ENCODE measurements around the gene SLN. TPM values are rescaled to one million over a fixed set of nuclear protein-coding genes. Genes with fewer than 3 reads are reported as not detected.

Gene SLN
- total and polyA plus RNA-seq, 9 of the 15 experiments (the other 6 are each of a cell fraction or from before 2014, with no cell fraction given) = not detected

- TF ChIP-seq ZNF589 (CRISPR knock-in tag; IDR thresholded peaks at IDR 0.05; ENCODE audit: low read depth) (no peak), DIDO1 (tag; IDR thresholded peaks at IDR 0.05; ENCODE audit: low read depth) (no peak), LARP7 (IDR thresholded peaks at IDR 0.05) (no peak), FOXJ2 (tag; IDR thresholded peaks at IDR 0.05) (no peak), ADNP (tag; IDR thresholded peaks at IDR 0.05) (no peak), ZNF436 (CRISPR knock-in tag; IDR thresholded peaks at IDR 0.05) (no peak), CBX2 (IDR thresholded peaks at IDR 0.05; ENCODE audit: insufficient read depth, low read length, poor library complexity, severe bottlenecking) (no peak), BRF1 (IDR thresholded peaks at IDR 0.05; ENCODE audit: borderline replicate concordance, extremely low read depth, insufficient read length) (no peak)
Measured at GRCh38 chr11:107722662-107723061, 10.8 kb upstream of the SLN start (continued).

DNA sequence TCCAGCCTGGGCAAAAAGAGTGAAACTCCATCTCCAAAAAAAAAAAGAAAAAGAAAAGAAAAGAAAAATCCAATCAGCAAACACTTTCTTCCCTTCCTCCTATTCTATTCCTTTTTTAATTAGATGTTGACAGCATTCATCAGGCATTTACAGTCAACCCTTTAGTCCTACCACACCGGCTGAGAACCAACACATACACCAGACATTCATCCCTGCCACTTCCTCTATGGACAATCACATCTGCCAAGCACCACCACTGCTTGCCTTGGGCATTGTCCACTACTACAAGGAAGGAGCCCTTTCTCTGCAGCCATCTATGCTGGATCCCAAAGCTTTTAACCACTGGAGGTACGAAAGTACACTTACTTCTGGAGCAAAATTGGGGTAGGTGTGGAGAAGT, 9.4 kb upstream of the SLN start:
- ChIA-PET CTCF (ENCODE audit: low intra/inter-chr PET ratio) (no interaction called here), POLR2A (interaction anchor here (0.8 kb wide), 1 partner anchor 11 kb away, joined by 3 read pairs; no protein-coding TSS in a partner anchor)
- no peaks in the 10 kb centered on the region for H3K9me1 ChIP-seq (ENCODE audit: control insufficient read depth, insufficient read depth, low read length)
- ATAC-seq (no peak), FAIRE-seq (no peak), DNase-seq (ENCODE audit: extremely low read depth in 1 of 4, low spot score in 3 of 4) (no peak)
- H3K36me3 ChIP-seq (ENCODE audit: control insufficient read depth, insufficient read depth, low read length) = no peaks in the 10 kb centered on the region
- no peaks in the 10 kb centered on the region for H4K20me1 ChIP-seq (replicated peaks; ENCODE audit: control insufficient read depth, insufficient read depth, low read length)
- 0% methylated on average over 2 of the region's 2 CpGs for WGBS (ENCODE audit: insufficient coverage, low coverage, missing lambda C conversion rate)
- no peak overlapping the region for H3K9ac ChIP-seq (ENCODE audit: insufficient read depth in 1 of 2, low read depth in 2 of 2, low read length in 2 of 2)
- intact Hi-C loops (cut with micrococcal nuclease) (no loop called here), in situ Hi-C loops (cut with MboI) (no loop called here)
- H3K4me3 ChIP-seq = no peak overlapping the region
- no peak overlapping the region for H3K27ac ChIP-seq (ENCODE audit: extremely low read depth, low read depth, low read length)
- H3K4me1 ChIP-seq (replicated peaks in 1 of 2; ENCODE audit: control insufficient read depth in 2 of 2, insufficient read depth in 2 of 2, low read length in 2 of 2) = no peaks in the 10 kb centered on the region
- no peaks in the 10 kb centered on the region for H3K79me2 ChIP-seq (ENCODE audit: control insufficient read depth, insufficient read depth, low read length)
- H3K27me3 ChIP-seq (ENCODE audit: control insufficient read depth in 2 of 2, insufficient read depth in 2 of 2, low read length in 2 of 2) = 0 out of 5 replicates have a peak, but pooled peaks cover 0 to 5% of the 10 kb centered on the region in 2 experiments
- no peaks in the 10 kb centered on the region; the same call in 1 of the 2 replicates for H3K9me3 ChIP-seq (replicated peaks; ENCODE audit: control insufficient read depth, insufficient read depth, low read depth, low read length)
- no peak overlapping the region for H2AFZ ChIP-seq (ENCODE audit: low read depth, low read length)
- no peak overlapping the region for H3K4me2 ChIP-seq (ENCODE audit: insufficient read depth, low read length)
- no TSS peak for BruUV-seq (replicated peaks)
- TF ChIP-seq ZBTB9 (CRISPR knock-in tag; IDR thresholded peaks at IDR 0.05) (no peak), ARHGAP35 (IDR thresholded peaks at IDR 0.05; ENCODE audit: partially characterized antibody) (no peak), ETV1 (tag; conservative IDR thresholded peaks at IDR 0.05; ENCODE audit: low read depth) (no peak), TRIM24 (IDR thresholded peaks at IDR 0.05) (no peak), NFYB (IDR thresholded peaks at IDR 0.05; ENCODE audit: extremely low read depth, insufficient read length) (no peak), ZNF75A (CRISPR knock-in tag; IDR thresholded peaks at IDR 0.05) (no peak), ZNF232 (CRISPR knock-in tag; IDR thresholded peaks at IDR 0.05) (no peak), ZNF282 (CRISPR knock-in tag; IDR thresholded peaks at IDR 0.05) (no peak)
- TF ChIP-seq, protein P1, sequence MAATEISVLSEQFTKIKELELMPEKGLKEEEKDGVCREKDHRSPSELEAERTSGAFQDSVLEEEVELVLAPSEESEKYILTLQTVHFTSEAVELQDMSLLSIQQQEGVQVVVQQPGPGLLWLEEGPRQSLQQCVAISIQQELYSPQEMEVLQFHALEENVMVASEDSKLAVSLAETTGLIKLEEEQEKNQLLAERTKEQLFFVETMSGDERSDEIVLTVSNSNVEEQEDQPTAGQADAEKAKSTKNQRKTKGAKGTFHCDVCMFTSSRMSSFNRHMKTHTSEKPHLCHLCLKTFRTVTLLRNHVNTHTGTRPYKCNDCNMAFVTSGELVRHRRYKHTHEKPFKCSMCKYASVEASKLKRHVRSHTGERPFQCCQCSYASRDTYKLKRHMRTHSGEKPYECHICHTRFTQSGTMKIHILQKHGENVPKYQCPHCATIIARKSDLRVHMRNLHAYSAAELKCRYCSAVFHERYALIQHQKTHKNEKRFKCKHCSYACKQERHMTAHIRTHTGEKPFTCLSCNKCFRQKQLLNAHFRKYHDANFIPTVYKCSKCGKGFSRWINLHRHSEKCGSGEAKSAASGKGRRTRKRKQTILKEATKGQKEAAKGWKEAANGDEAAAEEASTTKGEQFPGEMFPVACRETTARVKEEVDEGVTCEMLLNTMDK (IDR thresholded peaks at IDR 0.05; ENCODE audit: borderline replicate concordance, insufficient read depth, low read depth, low read length, poor library complexity, severe bottlenecking) = no peak
- TF ChIP-seq, protein P2, sequence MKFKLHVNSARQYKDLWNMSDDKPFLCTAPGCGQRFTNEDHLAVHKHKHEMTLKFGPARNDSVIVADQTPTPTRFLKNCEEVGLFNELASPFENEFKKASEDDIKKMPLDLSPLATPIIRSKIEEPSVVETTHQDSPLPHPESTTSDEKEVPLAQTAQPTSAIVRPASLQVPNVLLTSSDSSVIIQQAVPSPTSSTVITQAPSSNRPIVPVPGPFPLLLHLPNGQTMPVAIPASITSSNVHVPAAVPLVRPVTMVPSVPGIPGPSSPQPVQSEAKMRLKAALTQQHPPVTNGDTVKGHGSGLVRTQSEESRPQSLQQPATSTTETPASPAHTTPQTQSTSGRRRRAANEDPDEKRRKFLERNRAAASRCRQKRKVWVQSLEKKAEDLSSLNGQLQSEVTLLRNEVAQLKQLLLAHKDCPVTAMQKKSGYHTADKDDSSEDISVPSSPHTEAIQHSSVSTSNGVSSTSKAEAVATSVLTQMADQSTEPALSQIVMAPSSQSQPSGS (CRISPR knock-in tag; IDR thresholded peaks at IDR 0.05) = no peak
